ENCODE results near the gene C1orf116. TPM values are rescaled to one million over a fixed set of nuclear protein-coding genes. Genes with fewer than 3 reads are reported as not detected.
A peak's percentile ranks its signal among the peaks of the same experiment; 100 is the strongest.

C1orf116 gene
- total RNA-seq, 1 experiment from 2014 or later = 8.7 TPM

DNA sequence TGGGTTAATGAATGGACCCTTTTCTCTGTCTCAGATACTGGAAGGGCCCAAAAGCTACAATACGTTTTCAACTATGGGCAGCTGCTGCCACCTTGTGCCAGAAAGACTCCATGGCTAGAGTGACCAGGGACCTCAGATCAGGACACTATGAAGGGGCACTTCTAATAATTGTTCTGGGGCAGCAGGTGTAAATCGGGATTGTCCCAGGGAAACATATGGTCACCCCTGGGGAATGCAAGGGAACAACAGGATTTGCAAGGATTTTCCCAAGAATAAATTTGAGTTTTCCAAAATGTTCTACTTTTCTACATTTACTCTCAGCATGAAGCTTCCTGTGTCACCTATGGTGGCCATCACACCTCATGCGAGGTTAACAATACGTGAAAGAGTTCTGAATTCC is 50.3 kb downstream of the C1orf116 start:
- Histone ChIP-seq H3K36me3 (ENCODE audit: control insufficient read depth, insufficient read depth, low read length) (no peaks in the 10 kb centered on the region), H3K9me3 (no peaks in the 10 kb centered on the region), H3K27me3 (replicated peaks; ENCODE audit: control insufficient read depth, insufficient read depth, low read length) (no peaks in the 10 kb centered on the region), H3K4me3 (ENCODE audit: low read depth, low read length) (no peak overlapping the region), H3K4me1 (peaks cover 18% of the 10 kb centered on the region)
- CTCF ChIA-PET = interaction anchor here (0.5 to 4.7 kb wide), 21 partner anchors 9 to 351 kb away, joined by 3 to 68 read pairs (median 5); partner anchors contain the start of gene C1orf116
- intact Hi-C loops (cut with micrococcal nuclease; ENCODE audit: unreplicated experiment) = loop anchor here (1.0 to 5.0 kb wide), 12 partner anchors 25 to 515 kb away; partner anchors contain the start of genes CR1 and IL20
- no TSS peak for BruUV-seq (replicated peaks)
- POLR2A ChIA-PET = no interaction called here
- Mint-ChIP-seq H3K4me1 (ENCODE audit: low read depth, unreplicated experiment) (peaks cover 22% of the 10 kb centered on the region), H3K27ac (ENCODE audit: unreplicated experiment) (no peak overlapping the region), H3K9me3 (ENCODE audit: unreplicated experiment) (no peaks in the 10 kb centered on the region), H3K36me3 (ENCODE audit: insufficient read depth, unreplicated experiment) (no peaks in the 10 kb centered on the region), H3K4me3 (ENCODE audit: unreplicated experiment) (no peak overlapping the region), H3K27me3 (ENCODE audit: insufficient read depth, unreplicated experiment) (no peaks in the 10 kb centered on the region)
- peak; percentile 69 to 71 for DNase-seq
- TF ChIP-seq, protein P1, sequence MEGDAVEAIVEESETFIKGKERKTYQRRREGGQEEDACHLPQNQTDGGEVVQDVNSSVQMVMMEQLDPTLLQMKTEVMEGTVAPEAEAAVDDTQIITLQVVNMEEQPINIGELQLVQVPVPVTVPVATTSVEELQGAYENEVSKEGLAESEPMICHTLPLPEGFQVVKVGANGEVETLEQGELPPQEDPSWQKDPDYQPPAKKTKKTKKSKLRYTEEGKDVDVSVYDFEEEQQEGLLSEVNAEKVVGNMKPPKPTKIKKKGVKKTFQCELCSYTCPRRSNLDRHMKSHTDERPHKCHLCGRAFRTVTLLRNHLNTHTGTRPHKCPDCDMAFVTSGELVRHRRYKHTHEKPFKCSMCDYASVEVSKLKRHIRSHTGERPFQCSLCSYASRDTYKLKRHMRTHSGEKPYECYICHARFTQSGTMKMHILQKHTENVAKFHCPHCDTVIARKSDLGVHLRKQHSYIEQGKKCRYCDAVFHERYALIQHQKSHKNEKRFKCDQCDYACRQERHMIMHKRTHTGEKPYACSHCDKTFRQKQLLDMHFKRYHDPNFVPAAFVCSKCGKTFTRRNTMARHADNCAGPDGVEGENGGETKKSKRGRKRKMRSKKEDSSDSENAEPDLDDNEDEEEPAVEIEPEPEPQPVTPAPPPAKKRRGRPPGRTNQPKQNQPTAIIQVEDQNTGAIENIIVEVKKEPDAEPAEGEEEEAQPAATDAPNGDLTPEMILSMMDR (IDR thresholded peaks at IDR 0.05; ENCODE audit: insufficient read depth in 1 of 2, low read depth in 1 of 2, low read length in 1 of 2, severe bottlenecking in 1 of 2, unreplicated experiment in 1 of 2) = peak; percentile 76 to 89

DNA sequence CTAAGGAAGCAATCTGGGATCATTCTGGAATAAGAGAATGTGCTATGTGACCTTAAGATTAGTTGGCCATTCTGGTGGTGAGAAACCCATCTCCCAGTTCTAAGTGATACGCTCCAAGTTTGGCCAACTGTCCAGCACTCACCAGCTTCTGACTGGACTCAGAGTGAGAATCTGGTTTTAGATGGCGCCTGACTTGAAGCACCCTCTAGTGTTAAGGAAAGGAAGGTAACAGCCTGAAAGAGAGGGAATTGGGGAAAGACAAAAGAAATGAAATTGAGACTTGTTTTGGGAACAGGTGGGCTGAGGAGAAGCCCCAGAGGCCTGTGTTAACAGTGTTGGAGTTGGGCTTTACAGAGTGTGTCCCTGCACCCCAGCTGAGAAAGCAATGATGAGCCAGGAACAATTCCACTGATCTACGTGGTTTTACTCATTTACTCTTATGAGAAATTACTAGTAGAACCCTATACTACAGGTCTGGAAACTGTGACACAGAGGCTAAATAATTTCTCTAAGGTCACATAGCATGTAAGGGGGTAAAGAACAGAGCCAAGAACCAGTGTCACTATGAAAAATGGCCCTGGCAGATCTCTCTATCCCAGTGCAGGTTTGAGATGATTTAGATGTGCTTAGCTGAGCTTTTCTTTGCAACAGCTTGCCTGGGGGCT is 53.0 kb downstream of the C1orf116 start:
- Histone ChIP-seq H3K36me3 (ENCODE audit: control insufficient read depth, insufficient read depth, low read length) (no peaks in the 10 kb centered on the region), H3K27me3 (replicated peaks; ENCODE audit: control insufficient read depth, insufficient read depth, low read length) (no peaks in the 10 kb centered on the region), H3K9me3 (no peaks in the 10 kb centered on the region), H3K4me3 (ENCODE audit: low read depth, low read length) (no peak overlapping the region), H3K4me1 (peaks cover 22% of the 10 kb centered on the region)
- TF ChIP-seq, protein P1 (IDR thresholded peaks at IDR 0.05; ENCODE audit: insufficient read depth in 1 of 2, low read depth in 1 of 2, low read length in 1 of 2, severe bottlenecking in 1 of 2, unreplicated experiment in 1 of 2) = peak; percentile 61 to 82
- POLR2A ChIA-PET = no interaction called here
- Mint-ChIP-seq H3K27ac (ENCODE audit: unreplicated experiment) (no peak overlapping the region), H3K36me3 (ENCODE audit: insufficient read depth, unreplicated experiment) (no peaks in the 10 kb centered on the region), H3K4me1 (ENCODE audit: low read depth, unreplicated experiment) (peaks cover 24% of the 10 kb centered on the region), H3K4me3 (ENCODE audit: unreplicated experiment) (no peak overlapping the region), H3K27me3 (ENCODE audit: insufficient read depth, unreplicated experiment) (no peaks in the 10 kb centered on the region), H3K9me3 (ENCODE audit: unreplicated experiment) (no peaks in the 10 kb centered on the region)
- intact Hi-C loops (cut with micrococcal nuclease; ENCODE audit: unreplicated experiment) = loop anchor here (1.0 to 5.0 kb wide), 2 partner anchors 44 to 518 kb away; partner anchors contain the start of gene CR1
- CTCF ChIA-PET = interaction anchor here (0.6 to 4.7 kb wide), 11 partner anchors 18 to 206 kb away, joined by 3 to 51 read pairs (median 4); partner anchors contain the start of gene PIGR
- BruUV-seq (replicated peaks) = no TSS peak
- peak in 1 of 2 experiments; percentile 50 for DNase-seq

DNA sequence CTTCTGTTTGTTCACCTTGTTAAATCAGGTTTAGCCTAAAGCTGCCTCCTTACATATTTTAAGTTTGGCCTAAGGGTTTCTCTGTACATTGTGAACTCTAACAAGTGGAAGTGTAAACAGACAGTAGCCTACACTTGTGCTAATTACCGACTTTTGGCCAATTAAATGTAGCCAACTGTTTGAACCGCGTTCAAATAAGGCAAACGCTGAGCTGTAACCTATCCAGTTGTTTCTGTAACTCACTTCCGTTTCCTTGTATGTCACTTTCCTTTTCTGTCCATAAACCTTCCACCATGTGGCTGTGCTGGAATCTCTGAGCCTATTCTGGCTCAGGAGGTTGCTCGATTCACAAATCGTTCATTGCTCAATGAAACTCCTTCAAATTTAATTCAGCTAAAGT is 54.3 kb downstream of the C1orf116 start:
- intact Hi-C loops (cut with micrococcal nuclease; ENCODE audit: unreplicated experiment) = no loop called here
- Mint-ChIP-seq H3K27me3 (ENCODE audit: insufficient read depth, unreplicated experiment) (no peaks in the 10 kb centered on the region), H3K4me3 (ENCODE audit: unreplicated experiment) (no peak overlapping the region), H3K4me1 (ENCODE audit: low read depth, unreplicated experiment) (peaks cover 24% of the 10 kb centered on the region), H3K36me3 (ENCODE audit: insufficient read depth, unreplicated experiment) (no peaks in the 10 kb centered on the region), H3K9me3 (ENCODE audit: unreplicated experiment) (no peaks in the 10 kb centered on the region), H3K27ac (ENCODE audit: unreplicated experiment) (no peak overlapping the region)
- Histone ChIP-seq H3K27me3 (replicated peaks; ENCODE audit: control insufficient read depth, insufficient read depth, low read length) (no peaks in the 10 kb centered on the region), H3K36me3 (ENCODE audit: control insufficient read depth, insufficient read depth, low read length) (no peaks in the 10 kb centered on the region), H3K4me1 (peaks cover 23% of the 10 kb centered on the region), H3K4me3 (ENCODE audit: low read depth, low read length) (no peak overlapping the region), H3K9me3 (no peaks in the 10 kb centered on the region)
- ChIA-PET CTCF (interaction anchor here (1.3 kb wide), 1 partner anchor 30 kb away, joined by 4 read pairs; no protein-coding TSS in a partner anchor), POLR2A (no interaction called here)
- TF ChIP-seq, protein P1 (IDR thresholded peaks at IDR 0.05; ENCODE audit: insufficient read depth in 1 of 2, low read depth in 1 of 2, low read length in 1 of 2, severe bottlenecking in 1 of 2, unreplicated experiment in 1 of 2) = no peak
- no TSS peak for BruUV-seq (replicated peaks)
- no peak for DNase-seq
